Right lobe of liver (tissue), 4 donors: ENCODE data around the gene VILL.

Source experiments
- CTCF ChIP-seq, 4 donors: fragments of 200-600 bp in 3 of 4; fragments of 450-650 bp in 1 of 4; IDR thresholded peaks; one replicate each; pipeline versions ENCODE4 v1.5.1 to v1.8.0; 2016 to 2022; ENCODE audit warnings: antibody characterized with exemption in 4 of 4, mild to moderate bottlenecking in 2 of 4
- POLR2A ChIP-seq: fragments of 450-650 bp; IDR thresholded peaks from one replicate; pipeline ENCODE4 v1.6.1; 2017; ENCODE audit warnings: antibody characterized with exemption, mild to moderate bottlenecking
- donor health status: DM: no; HTN: no; CAD: no.
- donor health status: DM: no; HTN: no; CAD: no.
- donor health status: DM: no; HTN: yes; CAD: no.

- TF ChIP-seq CTCF (IDR thresholded peaks at IDR 0.05) (no peak), POLR2A (no peak)
These were observed 17.1 kb downstream of the VILL start for GRCh38 chr3:38007754-38008090.
